Fibroblast of mammary gland (primary cell): ENCODE measurements around the gene MEGF6.

Experiments
- DNase-seq: peaks from one replicate; pipeline ENCODE4 v3.0.0-alpha.2; 2010; ENCODE audit warnings: low read depth
- H3K4me3 ChIP-seq: 2 replicates; pipeline ENCODE4 v1.5.1; 2011; ENCODE audit warnings: low read depth, mild to moderate bottlenecking, low read length, moderate library complexity; ENCODE audit not compliant: control insufficient read depth
- TF ChIP-seq, protein P1 (sequence below): conservative IDR thresholded peaks from 2 replicates; pipeline ENCODE4 v1.5.1; 2011; ENCODE audit warnings: low read depth, low read length, inconsistent platforms; ENCODE audit not compliant: control insufficient read depth, insufficient read depth

Gene MEGF6

DNA sequence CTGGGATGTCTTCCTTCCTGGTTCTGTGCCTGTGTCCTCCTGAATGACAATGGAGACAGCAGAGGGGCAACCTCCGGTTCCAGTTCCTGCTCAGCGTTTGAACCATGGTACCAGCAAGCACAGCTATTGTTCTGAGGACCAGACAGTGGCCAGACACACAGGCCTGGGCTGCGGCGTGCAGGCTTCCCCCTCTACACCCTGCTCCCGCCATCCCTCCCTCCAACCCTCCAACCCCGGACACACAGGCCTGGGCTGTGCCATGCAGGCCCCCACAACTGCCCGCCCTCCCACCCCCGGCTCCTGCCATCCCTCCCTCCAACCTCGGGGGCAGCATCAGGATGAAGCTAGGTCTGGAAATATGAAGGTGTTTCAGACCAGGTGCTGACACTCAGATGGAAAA lies 5.6 kb upstream of the MEGF6 start:
- TF ChIP-seq, protein P1, sequence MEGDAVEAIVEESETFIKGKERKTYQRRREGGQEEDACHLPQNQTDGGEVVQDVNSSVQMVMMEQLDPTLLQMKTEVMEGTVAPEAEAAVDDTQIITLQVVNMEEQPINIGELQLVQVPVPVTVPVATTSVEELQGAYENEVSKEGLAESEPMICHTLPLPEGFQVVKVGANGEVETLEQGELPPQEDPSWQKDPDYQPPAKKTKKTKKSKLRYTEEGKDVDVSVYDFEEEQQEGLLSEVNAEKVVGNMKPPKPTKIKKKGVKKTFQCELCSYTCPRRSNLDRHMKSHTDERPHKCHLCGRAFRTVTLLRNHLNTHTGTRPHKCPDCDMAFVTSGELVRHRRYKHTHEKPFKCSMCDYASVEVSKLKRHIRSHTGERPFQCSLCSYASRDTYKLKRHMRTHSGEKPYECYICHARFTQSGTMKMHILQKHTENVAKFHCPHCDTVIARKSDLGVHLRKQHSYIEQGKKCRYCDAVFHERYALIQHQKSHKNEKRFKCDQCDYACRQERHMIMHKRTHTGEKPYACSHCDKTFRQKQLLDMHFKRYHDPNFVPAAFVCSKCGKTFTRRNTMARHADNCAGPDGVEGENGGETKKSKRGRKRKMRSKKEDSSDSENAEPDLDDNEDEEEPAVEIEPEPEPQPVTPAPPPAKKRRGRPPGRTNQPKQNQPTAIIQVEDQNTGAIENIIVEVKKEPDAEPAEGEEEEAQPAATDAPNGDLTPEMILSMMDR, result no peak
- no peak for DNase-seq
- no peak overlapping the region for H3K4me3 ChIP-seq

DNA sequence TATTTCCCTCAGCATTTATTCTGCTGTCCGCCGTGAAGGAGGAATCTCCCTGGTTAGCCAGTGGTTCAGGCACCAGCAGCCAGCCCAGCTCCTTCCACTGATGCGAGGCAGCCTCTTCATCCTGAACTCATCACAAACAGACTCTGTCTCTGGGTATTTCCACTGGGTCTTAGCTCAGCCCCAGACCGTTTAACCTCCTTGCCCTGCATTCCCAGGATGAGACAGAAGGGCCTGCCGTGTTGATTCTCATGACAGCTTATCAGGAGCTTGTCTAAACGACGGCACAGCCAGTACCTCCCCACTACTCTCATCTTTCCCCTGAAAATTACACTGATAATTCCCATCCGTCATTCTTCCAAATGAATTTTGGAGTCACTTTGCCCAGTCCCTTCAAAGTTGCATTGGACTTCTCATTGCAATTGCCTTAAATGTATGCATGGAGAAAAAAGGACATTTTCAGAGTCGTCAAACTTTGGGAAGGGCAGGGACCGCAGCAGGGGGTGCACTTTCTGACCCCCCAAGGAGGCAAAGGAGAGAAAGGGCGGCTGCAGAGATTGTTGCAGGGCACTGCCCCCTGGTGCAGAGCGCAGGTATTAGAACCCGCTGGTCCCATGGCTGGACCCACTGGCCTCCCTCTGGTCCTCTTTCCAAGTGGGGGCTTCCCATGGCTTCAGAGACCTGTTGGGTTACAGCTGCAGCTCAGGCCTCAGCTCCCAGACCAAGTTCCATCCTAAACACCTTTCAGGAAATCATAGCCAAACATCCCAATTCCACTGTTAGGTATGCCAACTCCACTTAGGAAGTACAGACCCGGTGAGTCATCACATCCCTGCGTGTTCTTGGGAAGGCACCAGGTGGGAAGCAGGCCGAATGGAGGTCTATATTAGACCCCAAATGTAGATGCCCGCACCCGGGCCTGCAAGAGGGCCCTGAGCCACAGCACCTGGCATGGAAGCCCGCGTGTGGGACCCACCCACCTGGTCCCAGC lies 3.7 kb upstream of the MEGF6 start:
- no peak overlapping the region for H3K4me3 ChIP-seq
- no peak for DNase-seq
- TF ChIP-seq, protein P1, result peak; percentile 53

DNA sequence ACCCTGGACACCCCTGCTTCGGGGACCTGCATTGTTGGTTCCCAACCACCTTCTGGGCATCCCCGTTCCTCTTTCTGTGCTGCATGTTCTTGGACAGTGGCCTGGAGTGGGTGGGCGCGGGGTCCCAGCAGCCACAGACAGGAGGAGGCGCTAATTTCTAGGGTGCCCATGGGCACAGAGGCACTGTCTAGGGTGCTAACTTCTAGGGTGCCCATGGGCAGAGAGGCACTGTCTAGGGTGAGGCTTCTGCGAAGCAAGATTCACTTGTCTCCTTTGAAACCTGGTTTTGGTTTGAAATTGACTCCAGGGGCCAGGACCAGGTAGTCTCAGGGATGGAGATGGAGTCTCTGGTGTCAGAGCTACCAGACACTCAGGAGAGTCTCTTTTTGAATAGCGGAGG lies 815 bp upstream of the MEGF6 start:
- TF ChIP-seq, protein P1, result no peak
- no peak overlapping the region for H3K4me3 ChIP-seq
- DNase-seq, result no peak

DNA sequence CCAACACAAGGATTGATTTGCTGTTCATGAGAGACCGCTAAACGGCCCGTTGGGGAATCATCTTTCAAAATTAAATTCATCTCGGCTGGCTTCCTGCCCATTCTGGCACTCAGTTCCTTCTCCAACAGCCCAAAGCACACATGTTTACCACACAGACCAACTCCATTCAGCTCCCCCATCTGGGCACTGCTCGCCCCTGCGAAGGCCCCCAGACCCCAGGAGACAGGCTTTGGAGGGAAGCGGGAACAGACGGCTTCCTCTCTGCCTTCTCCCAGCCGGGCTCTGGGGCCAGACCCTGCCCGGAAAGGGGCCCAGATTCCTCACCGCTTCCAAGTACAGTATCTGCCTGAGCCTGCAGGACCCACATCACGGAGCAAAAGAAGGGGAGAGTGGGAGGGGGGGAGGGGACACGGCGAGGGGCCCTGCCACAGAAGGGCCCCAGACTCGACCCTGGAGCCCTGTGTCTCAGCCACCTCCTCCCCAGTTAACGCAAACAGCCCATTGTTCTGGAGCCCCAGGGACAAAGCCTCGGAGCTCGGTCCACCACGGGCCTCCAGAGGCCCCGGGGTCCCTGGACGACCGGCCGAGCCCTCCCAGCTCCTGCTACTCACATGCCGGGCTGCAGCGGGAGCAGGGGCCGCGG lies 660 bp downstream of the MEGF6 start:
- H3K4me3 ChIP-seq, result no peak overlapping the region
- TF ChIP-seq, protein P1, result no peak
- DNase-seq, result peak; percentile 21

DNA sequence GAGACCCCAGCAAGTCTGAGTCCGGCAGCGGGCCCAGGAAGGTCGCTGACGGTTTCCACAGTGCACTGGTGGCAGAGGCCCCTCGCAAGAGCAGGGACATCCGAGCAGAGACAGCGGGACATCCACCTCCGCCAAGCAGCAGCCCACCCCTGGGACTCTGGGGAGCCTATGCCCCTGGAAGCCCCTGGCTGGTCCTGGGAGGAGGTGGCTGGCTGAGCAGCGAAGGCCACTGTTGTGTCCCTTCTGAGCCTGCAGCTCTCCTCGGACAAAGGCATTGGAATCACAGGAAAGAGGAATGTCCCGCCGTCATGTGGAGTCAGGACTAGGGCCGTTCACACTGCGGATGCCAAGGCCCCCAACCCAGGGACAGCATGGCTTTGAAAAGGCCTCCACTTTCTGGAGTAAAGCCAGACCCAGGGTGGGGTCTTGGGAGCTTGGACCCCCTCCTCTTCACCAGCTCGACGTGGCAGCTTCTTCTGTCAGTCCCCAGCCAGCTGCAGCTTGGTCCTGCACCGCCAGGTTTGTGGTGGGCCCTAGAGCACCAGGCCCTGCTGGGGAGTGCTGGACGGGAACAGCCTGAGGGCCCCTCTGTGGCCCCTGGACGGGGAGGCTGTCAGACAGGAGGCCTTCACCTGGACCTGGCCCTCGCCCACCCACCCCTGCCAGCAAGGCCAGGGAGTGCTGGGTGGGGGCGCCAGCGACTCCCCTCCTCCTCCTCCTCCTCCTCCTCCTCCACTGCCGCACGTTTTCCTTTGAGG lies 1.4 kb downstream of the MEGF6 start:
- no peak for DNase-seq
- TF ChIP-seq, protein P1, result no peak
- no peak overlapping the region for H3K4me3 ChIP-seq

DNA sequence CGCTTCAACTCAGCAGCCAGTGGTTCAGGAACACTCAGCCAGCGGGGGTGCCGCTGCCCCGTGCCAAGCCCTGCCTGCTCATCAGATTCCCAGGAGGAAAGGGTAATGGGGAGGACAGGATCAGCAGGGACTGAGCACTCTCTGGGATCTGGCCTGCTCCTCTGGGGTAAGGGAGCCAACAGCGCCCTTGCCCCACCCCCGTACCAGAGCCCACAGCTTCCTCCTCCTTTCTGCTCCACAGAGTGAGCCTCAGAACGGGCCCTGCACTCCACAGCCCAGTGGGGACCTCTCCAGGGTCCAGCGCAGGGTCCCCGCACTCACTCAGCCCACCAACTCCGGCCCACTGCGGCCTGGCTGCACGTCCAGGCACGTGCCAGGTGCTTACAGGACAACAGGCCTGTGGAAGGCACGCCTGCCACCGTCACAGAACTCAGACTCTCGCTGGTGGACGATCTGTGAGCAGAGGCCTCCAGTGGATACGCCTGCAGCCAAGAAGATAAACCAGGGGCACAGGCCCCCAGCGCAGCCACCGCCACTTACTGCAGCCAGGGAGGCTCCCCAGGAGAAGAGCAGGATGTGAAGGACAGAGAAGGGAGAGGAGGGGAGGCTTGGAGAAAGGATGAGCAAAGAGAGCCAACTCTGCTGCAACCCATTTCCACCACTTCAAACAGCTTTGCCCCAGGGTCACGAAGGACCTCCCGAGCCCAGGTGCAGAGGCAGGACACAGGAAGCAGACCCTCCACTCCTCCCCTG lies 2.1 kb downstream of the MEGF6 start:
- TF ChIP-seq, protein P1, result no peak
- H3K4me3 ChIP-seq, result no peak overlapping the region
- DNase-seq, result no peak
